ENCODE data around the gene CD151.

DNA sequence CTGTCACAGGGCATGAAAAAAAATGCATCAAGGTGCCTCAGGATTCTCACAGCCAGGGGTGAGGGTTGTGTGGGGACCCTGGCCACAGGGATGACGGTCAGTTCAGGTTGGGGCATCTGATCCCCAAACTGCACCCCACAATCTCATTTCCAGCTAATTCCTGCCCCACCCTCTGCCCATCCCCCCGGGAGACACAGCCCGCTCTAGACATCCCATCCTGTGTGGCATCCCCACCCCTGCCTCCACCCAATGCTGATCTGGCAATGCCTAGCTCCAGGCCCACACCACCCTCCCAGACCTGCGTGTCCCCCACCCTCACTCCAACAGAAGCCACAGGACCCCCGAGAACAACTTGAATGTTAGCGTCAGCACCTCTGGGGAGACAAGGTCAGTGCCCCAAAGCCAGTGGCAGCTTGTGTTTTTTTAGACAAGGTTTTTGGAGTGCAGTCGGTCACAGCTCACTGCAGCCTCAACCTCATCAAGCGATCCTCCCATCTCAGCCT is 35.2 kb downstream of the CD151 start:
- TF ChIP-seq POLR2A (IDR thresholded peaks at IDR 0.05; ENCODE audit: low read length) (no peak), GATA1 (IDR thresholded peaks at IDR 0.05; ENCODE audit: low read depth, low read length) (no peak)

Data from erythroblast (primary cell).